DMS53 treated with DMSO at 0.1 percent for 48 hours (cell line): Measurements from ENCODE around the gene GOLGA8K.
"Not testable (repeated sequence)": the region's sequence is repeated elsewhere in the genome, so short reads cannot be mapped to it uniquely, and the experiment has no call there.

ENCODE experiments used
- DNase-seq: peaks from one replicate; lab custom pipeline; 2025; ENCODE audit not compliant: unreplicated experiment; lab: John Stamatoyannopoulos, UW

GOLGA8K gene, protein sequence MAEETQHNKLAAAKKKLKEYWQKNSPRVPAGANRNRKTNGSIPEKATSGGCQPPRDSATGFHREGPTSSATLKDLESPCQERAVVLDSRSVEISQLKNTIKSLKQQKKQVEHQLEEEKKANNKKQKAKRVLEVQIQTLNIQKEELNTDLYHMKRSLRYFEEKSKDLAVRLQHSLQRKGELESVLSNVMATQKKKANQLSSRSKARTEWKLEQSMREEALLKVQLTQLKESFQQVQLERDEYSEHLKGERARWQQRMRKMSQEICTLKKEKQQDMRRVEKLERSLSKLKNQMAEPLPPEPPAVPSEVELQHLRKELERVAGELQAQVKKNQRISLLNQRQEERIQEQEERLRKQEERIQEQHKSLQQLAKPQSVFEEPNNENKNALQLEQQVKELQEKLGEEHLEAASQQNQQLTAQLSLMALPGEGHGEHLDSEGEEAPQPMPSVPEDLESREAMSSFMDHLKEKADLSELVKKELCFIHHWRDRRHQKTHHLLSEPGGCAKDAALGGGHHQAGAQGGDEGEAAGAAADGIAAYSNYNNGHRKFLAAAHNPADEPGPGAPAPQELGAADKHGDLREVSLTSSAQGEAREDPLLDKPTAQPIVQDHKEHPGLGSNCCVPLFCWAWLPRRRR

DNA sequence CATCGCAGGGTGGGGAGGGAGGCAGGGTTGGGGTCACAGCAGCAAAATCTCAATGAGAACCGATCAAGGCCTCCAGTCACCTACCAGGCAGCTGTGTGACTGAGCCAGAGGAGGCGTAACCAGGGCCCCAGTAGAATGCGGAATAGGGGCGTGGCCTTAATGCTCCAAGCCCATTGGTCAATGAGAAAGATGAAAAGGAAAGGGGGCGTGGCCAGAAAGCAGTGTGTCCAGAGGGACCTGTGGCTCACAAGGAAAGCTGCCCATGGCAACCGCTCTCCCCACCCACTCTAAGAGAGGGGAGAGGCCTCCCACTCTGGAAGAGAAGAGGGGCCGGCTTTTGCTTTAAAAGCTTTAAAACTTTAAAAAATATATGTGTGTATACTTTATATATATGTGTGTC, at the start of gene GOLGA8K:
Gene GOLGA8K (minus strand): TSS at position 101 of the 400 bp plus-strand sequence. CDS start 98 bp downstream, at position 3.
- DNase-seq = not testable (repeated sequence)

DNA sequence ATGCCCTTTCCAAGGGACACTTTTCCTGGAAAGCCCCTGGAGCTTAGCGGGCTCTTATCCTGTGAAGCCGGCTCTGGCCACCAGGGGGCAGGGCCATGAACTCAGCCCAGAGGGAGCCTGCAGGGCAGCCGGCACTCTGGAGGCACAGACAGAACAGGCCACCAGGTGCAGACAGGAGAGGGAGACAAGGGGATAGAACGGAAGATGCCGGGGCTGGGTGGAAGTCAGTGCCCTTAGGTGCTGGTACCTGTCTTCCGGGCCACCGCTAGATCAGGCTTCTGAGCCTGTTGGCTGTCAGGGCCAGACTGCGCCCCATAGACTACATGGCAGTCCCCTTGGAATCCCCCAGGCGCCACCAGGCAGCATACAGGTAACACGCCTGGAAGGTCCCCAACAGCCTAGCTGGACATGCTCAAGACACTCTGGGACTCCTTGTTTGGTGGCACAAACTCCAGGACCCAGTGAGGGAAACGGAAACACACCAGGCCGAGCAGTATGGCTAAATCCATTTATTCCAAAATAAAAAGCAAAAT, 37.4 kb upstream of the GOLGA8K start:
- not testable (repeated sequence) for DNase-seq

DNA sequence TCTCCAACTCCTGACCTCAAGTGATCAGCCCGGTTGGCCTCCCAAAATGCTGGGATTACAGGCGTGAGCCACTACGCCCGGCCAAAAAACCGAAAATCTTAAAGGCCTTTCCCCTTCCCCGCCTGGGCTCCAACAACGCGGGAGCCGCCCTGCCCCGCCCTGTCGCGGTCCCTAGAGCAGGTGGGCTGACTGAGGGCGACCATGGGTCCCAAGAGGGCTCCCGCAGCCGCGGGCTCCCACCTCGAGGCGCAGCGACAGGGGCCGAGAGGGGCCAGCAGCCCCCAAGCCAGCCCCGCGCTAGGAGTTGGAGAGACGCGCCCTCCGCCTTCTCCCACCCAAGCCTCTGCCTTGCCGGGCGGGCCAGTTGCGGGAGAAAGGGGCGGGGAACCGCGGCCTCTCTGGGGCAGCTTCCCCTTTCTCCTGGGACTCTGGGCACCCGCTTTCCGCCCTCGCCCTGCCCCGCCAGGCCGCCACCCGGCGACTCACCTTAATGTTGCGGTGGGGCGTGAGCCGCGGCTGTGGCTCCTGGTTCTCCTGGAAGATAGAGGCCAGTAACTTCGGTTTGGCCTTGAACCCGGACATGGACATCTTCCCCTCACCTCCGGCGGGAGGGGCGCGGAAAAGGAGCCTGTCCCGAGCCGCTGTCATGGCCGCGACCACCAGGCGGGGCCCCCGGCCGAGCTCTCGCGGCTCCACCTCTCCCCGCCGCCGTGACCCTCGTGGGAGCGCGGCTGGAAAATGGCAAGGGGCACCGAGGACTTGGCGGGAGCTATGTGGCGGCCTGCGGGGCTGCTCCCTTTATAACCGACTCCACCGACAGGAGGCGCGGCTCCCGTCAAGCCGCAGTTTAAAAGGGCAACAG, 31.2 kb upstream of the GOLGA8K start:
- not testable (repeated sequence) for DNase-seq

DNA sequence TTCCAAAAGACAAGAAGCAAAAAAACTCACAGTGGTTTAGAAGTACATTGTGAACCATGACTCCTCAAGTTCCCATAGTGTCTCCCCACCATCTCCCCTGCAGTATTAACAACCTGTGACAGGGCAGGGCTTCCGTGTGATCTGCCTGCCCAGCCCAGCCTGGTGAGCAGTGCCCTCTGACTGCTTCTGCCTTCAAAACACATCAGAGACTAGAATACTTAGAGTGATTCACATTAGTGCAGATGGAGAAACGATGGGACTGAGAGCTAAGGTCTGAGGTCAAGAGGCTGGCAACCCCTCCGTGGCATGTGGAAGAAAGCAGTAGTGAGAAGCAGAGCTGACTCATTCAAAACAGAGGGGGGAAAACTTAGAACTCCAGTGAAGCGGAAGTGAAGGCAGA, 24.5 kb upstream of the GOLGA8K start:
- DNase-seq = not testable (repeated sequence)

DNA sequence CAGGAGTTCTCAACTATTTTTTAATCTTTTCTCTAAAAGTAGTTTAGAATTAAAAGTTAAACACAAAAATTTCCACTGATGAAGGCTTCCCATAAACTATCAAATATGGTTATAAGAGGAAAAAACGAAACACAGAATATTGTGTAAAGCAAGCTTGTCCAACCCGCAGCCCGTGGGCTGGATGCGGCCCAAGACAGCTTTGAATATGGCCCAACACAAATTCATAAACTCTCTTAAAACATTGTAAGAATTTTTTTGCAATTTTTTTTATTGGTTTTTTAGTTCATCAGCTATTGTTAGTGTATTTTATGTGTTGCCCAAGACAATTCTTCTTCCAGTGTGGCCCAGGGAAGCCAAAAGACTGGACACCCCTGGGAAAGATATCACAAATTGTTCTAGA, 23.4 kb upstream of the GOLGA8K start:
- DNase-seq = not testable (repeated sequence)

DNA sequence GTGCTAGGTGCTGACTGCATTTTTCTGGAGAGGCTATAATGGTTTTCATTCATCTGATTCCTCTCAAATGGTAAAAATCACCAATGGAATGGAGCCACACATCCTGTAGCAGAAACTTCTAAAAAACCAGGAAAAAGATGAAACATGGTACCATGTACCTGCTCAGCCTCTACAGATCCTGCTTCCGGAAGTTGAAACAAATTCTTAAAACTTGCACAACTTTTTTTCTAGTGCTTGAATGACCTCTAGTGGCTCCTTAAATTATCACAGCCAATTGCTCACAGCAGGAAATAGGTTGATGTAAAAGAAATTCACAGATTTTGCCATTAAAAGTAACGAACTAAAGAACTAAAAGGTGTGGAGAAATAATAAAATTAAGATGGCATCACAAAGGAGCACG, 4.8 kb upstream of the GOLGA8K start:
- DNase-seq = not testable (repeated sequence)

DNA sequence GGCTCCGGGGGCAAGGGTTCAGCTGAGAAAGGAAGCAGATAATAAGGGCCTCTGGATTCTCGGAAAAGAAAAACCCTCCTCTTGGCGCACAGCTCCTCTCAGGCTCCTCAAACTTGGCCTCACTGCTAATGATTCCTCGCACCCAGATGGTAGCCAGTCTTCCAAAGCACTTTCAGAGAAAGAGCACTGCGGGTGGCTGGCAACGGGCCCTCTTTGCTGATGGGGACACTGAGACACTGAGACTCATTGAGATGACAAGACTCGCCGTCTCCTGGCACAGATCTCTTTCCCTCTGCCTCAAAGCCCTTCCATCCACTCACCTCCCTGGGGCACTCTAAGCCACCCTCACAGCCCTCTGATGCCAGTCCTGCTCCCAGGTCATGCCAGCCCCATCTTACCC, 6.6 kb downstream of the GOLGA8K start:
- not testable (repeated sequence) for DNase-seq

DNA sequence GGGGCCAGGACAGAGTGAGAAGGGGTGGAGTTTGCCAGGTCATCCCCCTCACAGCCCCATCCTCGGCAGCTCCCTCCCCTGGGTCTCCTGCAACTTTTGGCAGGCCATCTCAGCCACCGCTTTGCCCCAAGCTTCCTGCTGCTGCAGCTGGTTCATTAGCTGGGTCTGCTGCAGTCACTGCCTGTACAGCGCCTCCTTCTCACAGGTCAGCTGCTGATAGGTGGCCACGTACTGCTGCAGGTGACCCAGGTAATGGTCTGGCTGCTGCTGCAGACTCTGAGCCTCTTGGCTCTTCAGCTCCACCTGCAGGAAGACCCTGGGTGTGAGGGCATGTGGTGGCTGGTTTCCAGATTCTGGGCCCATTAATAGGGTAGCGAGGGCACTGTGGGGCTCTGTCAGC, 8.3 kb downstream of the GOLGA8K start:
- DNase-seq = not testable (repeated sequence)

DNA sequence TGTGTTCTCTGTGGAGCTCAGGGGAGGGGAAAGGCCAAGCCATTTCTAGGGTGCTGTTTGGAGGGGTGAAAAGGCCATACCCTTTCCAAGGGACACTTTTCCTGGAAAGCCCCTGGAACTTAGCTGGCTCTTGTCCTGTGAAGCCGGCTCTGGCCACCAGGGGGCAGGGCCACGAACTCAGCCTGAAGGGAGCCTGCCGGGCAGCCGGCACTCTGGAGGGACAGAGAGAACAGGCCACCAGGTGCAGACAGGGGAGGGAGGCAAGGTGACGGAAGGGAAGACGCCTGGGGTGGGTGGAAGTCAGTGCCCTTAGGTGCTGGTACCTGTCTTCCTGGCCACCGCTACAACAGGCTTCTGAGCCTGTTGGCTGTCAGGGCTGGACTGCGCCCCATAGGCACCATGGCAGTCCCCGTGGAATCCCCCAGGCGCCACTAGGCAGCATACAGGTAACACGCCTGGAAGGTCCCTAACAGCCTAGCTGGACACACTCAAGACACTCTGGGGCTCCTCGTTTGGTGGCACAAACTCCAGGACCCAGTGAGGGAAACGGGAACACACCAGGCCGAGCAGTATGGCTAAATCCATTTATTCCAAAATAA, 14.9 kb downstream of the GOLGA8K start:
- DNase-seq = not testable (repeated sequence)

DNA sequence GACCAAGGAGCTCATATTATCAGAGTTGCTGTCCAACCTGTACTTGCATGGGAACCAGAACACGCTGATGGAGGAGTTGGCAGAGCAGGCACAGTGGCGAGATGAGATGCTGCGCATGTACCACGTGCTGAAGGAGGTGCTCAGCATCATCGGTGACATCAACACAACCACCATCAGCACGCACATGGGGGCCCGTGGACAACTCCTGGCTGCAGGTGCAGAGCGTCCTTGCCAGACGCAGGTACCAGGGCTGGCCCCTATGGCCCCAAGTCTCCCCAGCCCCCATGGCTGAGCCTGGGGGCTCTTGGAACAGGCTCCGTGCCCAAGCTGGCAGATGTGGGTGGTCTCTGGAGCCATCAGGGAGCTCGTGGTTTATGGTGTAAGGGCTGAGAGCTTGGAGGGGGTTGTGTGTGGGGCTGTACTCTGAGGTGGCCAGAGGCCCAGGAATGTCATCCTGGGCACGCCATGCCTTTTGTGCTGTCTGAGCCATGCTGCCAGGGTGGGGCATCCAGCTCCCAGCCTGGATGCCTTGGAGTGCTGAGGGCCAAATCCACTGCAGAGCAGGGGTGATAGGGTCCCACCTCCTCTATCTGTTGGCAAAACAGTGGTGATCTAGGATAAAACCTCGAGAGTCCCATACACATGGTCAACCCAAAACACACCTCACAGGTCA, 17.1 kb downstream of the GOLGA8K start:
- DNase-seq = not testable (repeated sequence)

DNA sequence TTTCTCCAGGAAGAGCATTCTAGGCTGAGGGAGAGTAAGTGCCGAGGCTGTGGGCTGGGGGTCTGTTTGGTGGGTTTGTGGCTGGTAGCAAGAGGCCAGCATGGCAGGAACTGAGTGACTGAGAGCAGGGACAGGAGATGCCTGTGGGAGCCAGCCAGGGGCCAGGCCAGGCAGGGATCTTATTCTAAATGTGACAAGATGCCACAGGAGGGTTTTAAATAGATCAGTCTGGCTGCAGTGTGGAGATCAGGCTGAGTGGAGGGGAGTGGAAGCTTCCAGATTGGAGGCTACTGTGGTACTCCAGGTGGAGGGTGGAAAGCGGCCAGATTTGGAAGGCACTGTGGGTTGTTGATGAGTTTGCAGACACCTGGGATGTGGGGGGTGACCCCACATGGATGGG, 28.9 kb downstream of the GOLGA8K start:
- DNase-seq = not testable (repeated sequence)

DNA sequence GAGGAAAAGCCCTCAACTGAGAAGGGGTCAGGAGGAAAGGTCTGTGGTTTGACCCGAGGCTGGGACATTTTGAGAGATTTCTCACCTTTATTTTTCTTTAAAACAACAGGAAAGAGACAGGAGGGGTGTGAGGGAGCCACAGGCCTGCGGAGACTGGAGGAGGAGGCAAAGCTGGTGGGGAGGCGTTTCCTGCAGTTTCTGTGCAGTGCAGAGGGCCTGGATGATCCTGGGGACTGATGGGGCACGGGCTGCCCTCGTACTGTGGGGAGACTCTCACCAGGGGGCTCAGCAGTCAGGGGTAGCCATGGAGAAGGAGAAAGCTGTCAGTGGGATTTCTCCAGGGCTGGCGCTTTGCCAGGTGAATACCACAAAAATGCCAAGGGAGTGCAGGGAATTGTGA, 29.4 kb downstream of the GOLGA8K start:
- DNase-seq = not testable (repeated sequence)

DNA sequence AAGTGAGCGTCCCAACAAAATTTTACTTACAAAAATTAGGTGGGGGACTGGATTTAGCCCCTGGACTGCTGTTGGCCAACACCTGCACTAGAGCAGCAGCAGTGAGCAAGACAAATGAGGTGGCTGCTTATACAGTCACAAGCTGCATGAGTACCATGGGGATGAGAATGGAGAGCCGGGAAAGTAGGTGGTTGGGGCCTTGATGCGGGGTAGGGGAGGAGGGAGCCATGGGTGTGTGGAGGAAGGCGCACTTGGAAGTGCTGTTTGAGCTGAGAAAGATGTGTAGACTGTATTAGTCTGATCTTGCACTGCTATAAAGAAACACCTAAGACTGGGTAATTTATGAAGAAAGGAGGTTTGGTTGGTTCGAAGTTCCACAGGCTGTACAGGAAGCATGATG, 31.0 kb downstream of the GOLGA8K start:
- not testable (repeated sequence) for DNase-seq

DNA sequence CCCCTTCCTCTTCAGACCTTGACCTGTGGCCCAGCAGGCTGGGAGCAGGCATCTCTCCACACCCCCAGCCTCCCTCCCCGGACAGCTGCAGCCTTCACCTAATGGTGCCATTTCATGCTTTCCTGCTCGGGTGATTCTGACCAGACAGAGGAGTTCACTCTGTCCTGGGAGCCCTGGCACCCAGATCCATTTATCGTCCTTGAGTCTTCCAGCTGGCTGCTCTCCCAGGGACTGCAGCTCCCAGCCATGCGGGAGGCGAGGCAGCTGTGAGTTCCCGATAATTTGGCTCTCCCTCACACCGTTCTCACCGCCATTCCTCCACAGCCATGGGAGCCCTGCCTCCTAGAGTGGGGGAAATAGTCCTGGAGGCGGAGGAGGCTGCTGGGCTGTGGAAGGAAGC, 32.6 kb downstream of the GOLGA8K start:
- not testable (repeated sequence) for DNase-seq

DNA sequence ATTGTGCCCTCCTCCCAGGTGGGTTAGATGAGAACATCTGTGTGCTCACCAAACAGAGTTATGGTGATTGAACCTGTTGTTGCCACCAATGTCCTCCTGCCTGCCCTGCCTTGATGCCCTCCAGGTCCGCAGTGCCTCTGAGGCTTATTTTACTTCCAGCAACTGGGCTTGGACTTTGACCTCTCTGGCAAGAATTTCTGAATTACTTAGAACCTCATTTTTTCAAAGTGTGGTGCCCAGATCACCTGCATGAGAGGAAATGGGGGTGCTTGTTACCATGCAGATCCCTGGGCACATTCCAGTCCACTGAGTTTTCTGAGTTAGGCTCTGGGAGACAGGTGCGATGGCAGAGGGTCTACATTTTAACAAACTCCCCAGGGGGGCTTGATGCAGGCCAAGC, 33.0 kb downstream of the GOLGA8K start:
- not testable (repeated sequence) for DNase-seq

DNA sequence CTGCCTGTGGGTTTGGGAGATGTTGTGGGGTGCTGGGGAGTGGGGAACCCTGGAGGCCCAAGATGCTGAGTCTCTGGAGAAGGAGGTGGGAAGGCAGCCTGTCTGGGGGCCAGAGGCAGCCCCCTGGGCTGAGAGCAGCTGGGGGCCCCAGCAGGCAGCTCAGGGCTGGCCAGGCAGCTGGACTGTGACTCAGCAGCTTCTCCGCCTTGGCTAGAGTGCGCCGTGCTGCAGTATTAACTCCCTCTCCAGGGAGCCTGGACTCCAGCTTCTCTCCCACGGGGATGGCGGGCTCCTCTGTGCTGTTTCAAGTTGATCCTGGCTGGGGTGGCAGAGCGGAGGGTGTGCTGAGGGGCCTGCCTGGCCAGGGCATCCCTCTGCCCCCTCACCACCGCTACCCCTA, 36.6 kb downstream of the GOLGA8K start:
- DNase-seq = not testable (repeated sequence)

DNA sequence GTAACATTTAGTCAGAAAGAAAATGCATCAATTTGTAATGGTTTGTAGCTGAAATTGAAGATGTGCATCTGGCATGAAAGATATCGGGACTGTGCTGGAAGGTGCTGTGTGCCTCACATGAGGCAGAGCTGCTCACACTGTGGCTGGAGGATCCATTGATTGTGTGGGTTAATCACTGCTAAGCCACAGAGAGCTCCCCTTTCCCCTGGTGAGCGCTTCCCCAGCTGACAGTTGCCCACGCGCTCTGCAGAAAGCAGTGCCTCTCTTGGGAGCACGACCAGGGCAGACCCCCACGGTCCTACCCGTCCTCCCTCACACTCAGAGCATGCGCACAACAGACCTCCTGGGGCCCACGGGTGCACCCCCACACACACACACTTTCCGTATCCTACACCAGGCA, 37.1 kb downstream of the GOLGA8K start:
- not testable (repeated sequence) for DNase-seq

DNA sequence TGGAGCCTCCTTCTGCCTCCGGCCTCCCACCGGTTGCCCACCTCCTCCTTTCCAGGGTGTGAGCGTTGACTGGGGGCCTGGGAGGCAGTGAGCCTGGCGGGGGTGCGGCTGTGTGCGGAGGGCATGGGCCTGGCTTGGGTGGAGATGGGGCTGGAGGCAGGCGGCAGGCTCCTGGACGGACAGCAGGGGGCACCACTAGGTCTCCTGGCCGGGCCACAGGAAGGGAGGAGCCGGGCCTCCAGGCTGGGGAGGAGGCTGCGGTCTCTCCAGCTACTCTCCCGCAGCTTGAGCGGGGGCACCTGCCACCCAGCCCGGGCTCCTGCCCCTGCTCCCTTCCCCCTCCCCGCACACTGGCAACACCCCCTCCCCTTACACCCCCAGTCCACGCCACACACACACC, 38.1 kb downstream of the GOLGA8K start:
- not testable (repeated sequence) for DNase-seq

DNA sequence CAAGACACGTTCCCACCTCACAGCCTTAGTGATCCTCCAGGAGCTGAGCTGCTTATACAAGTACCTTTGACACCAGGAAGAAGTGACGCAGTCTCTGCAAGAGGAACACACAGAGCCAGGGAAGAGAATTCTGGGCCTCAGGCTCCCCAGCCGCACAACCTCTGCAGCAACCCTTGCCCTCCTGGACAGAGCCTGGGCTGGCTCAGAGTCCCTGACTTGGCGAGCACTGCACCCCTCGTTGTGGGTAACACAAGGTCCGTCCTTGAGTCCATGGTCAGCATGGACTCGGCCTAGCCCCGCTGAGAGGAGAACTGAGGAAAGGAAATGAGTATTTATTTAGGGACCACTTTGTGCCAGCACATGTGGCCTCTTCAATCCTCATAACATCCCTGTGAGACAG, 39.6 kb downstream of the GOLGA8K start:
- DNase-seq = not testable (repeated sequence)

DNA sequence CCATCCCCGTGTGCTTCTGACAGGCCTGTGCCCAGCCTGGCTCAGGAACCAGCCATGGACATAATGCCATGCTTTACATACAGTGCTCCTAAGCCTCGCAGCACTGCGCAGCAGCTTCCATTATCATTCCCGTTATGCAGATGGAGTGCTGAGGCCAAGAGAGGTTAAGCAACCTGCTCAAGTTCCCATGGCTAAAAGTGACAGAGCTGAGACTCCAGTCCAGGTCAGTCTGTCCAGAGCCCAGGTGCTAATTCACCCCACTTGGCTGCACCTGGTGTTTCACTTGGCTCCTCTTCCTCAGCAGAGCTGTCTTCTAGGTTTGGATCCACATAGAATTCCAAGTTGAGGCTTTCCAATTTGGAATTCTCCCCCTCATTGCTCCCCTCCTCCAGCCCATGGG, 41.4 kb downstream of the GOLGA8K start:
- DNase-seq = not testable (repeated sequence)
